ENCODE data around the gene CDC42SE2. TPM values are rescaled to one million over a fixed set of nuclear protein-coding genes. Genes with fewer than 3 reads are reported as not detected.

CDC42SE2 gene
- total and polyA plus RNA-seq, 2 experiments from 2014 or later, result 24.2 to 36.2 TPM

- H3F3A ChIP-seq (replicated peaks; ENCODE audit: low read depth), result no peaks in the 10 kb centered on the region
- no peaks in the 10 kb centered on the region for H3K27me3 ChIP-seq (ENCODE audit: insufficient read depth)
- no peak overlapping the region for H3K4me2 ChIP-seq
- H2AFZ ChIP-seq, result peak overlapping the region; percentile 66; the same call in 1 of the 2 replicates
- no peaks in the 10 kb centered on the region for H3K79me2 ChIP-seq (replicated peaks; ENCODE audit: insufficient read depth)
- DNase-seq (ENCODE audit: low spot score), result no peak
- H3K4me3 Mint-ChIP-seq, result no peak overlapping the region
- ATAC-seq, result no peak
- H3K27ac ChIP-seq (ENCODE audit: low read depth), result no peak overlapping the region
- no peaks in the 10 kb centered on the region for H3K36me3 ChIP-seq (ENCODE audit: insufficient read depth)
- H3K9me2 ChIP-seq (ENCODE audit: insufficient read depth), result no peaks in the 10 kb centered on the region
- peaks cover 9% of the 10 kb centered on the region; the same call in 2 of the 3 replicates for H3K4me1 Mint-ChIP-seq
- no peaks in the 10 kb centered on the region for H3K4me1 ChIP-seq (ENCODE audit: insufficient read depth)
- H3K27me3 Mint-ChIP-seq (ENCODE audit: insufficient read depth, low read depth, poor library complexity), result no peaks in the 10 kb centered on the region
- no peaks in the 10 kb centered on the region for H3K36me3 Mint-ChIP-seq (ENCODE audit: low read depth)
- no peak overlapping the region for H3K27ac Mint-ChIP-seq
- no peak for TF ChIP-seq ETS1 (IDR thresholded peaks at IDR 0.05)
- no peak for TF ChIP-seq CREB1 (CRISPR knock-in tag; IDR thresholded peaks at IDR 0.05; ENCODE audit: low read depth)
- TF ChIP-seq POLR2AphosphoS5 (IDR thresholded peaks at IDR 0.05; ENCODE audit: low read depth), result no peak
- TF ChIP-seq REST (IDR thresholded peaks at IDR 0.05; ENCODE audit: unreplicated experiment), result no peak
- no peaks in the 10 kb centered on the region for H4K20me1 ChIP-seq (replicated peaks; ENCODE audit: insufficient read depth)
- no peak overlapping the region for H3K4me3 ChIP-seq
- H3K9me3 Mint-ChIP-seq, result no peaks in the 10 kb centered on the region
These were observed 7.4 kb upstream of the CDC42SE2 start for GRCh38 chr5:131256507-131256823.

- ATAC-seq, result no peak
- TF ChIP-seq ZNF114 (CRISPR knock-in tag; IDR thresholded peaks at IDR 0.05) (no peak), STAT1 (IDR thresholded peaks at IDR 0.05; ENCODE audit: unreplicated experiment) (no peak), POLR2AphosphoS5 (IDR thresholded peaks at IDR 0.05; ENCODE audit: low read depth) (no peak), EZH2 (IDR thresholded peaks at IDR 0.05; ENCODE audit: low read depth, unreplicated experiment) (no peak), NANOG (IDR thresholded peaks at IDR 0.05; ENCODE audit: borderline replicate concordance) (no peak), ETS1 (IDR thresholded peaks at IDR 0.05) (no peak), ZNF462 (CRISPR knock-in tag; IDR thresholded peaks at IDR 0.05) (no peak), EZH2phosphoT487 (IDR thresholded peaks at IDR 0.05; ENCODE audit: unreplicated experiment) (no peak), CREB1 (CRISPR knock-in tag; IDR thresholded peaks at IDR 0.05; ENCODE audit: low read depth) (no peak)
These were observed 5.1 kb upstream of the CDC42SE2 start for GRCh38 chr5:131258733-131259132.

More at GRCh38 chr5:131258733-131259132, 5.1 kb upstream of the CDC42SE2 start:
- H3K27ac ChIP-seq (ENCODE audit: low read depth), result no peak overlapping the region
- H3K4me1 ChIP-seq (ENCODE audit: insufficient read depth), result no peaks in the 10 kb centered on the region
- no peaks in the 10 kb centered on the region for H3K36me3 ChIP-seq (ENCODE audit: insufficient read depth)
- DNase-seq (ENCODE audit: low spot score), result no peak
- no peaks in the 10 kb centered on the region for H3F3A ChIP-seq (replicated peaks; ENCODE audit: low read depth)
- Mint-ChIP-seq H3K4me3 (no peak overlapping the region), H3K36me3 (ENCODE audit: low read depth) (no peaks in the 10 kb centered on the region), H3K27me3 (ENCODE audit: insufficient read depth, low read depth, poor library complexity) (no peaks in the 10 kb centered on the region), H3K4me1 (peaks cover 9% of the 10 kb centered on the region; the same call in 2 of the 3 replicates), H3K27ac (no peak overlapping the region), H3K9me3 (no peaks in the 10 kb centered on the region)
- no peaks in the 10 kb centered on the region for H3K9me2 ChIP-seq (ENCODE audit: insufficient read depth)
- no peaks in the 10 kb centered on the region for H3K79me2 ChIP-seq (replicated peaks; ENCODE audit: insufficient read depth)
- H3K4me3 ChIP-seq, result no peak overlapping the region
- H4K20me1 ChIP-seq (replicated peaks; ENCODE audit: insufficient read depth), result no peaks in the 10 kb centered on the region
- H2AFZ ChIP-seq, result 0 out of 2 replicates have a peak overlapping the region, but pooled peaks have one; percentile 6
- H3K4me2 ChIP-seq, result no peak overlapping the region
- no peaks in the 10 kb centered on the region for H3K27me3 ChIP-seq (ENCODE audit: insufficient read depth)
